HT1080 (cell line): ENCODE results near the gene TMEM256. TPM values are rescaled to one million over a fixed set of nuclear protein-coding genes. Genes with fewer than 3 reads are reported as not detected.
"Not testable (repeated sequence)": the region's sequence is repeated elsewhere in the genome, so short reads cannot be mapped to it uniquely, and the experiment has no call there.

ENCODE experiments used
- DNase-seq: peaks from one replicate; pipeline ENCODE4 v3.0.0-alpha.2; 2015; ENCODE audit warnings: low read depth
- total RNA-seq: library from RNA; depleted of rRNA; stranded (reverse); fragments of >200 nt; shearing (Covaris generic); gene quantifications from 2 replicates; pipeline ENCODE4 v1.2.3, GENCODE V29; 2014

Gene TMEM256
- total RNA-seq, 1 experiment from 2014 or later = 54.1 TPM

DNA sequence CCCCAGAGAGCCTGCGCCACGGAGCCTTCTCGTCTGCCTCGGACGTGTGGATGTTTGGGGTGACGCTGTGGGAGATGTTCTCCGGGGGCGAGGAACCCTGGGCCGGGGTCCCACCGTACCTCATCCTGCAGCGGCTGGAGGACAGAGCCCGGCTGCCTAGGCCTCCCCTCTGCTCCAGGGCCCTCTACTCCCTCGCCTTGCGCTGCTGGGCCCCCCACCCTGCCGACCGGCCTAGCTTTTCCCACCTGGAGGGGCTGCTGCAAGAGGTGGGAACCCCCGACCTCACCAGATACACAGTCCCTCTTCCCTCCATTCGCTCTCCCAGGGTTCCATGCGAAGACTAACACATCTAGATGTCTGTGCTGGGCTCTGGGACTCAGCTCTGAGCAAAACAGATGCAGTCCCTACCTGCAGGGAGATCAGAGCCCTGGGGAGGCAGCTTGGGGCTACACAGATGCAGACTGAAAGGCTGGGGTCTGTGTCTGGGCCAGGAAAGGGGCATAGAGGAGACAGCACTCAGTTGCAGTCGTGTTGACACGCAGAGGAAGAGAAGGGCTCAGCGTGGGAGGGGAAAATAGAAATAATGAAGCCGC, 19.3 kb downstream of the TMEM256 start:
- DNase-seq = no peak

DNA sequence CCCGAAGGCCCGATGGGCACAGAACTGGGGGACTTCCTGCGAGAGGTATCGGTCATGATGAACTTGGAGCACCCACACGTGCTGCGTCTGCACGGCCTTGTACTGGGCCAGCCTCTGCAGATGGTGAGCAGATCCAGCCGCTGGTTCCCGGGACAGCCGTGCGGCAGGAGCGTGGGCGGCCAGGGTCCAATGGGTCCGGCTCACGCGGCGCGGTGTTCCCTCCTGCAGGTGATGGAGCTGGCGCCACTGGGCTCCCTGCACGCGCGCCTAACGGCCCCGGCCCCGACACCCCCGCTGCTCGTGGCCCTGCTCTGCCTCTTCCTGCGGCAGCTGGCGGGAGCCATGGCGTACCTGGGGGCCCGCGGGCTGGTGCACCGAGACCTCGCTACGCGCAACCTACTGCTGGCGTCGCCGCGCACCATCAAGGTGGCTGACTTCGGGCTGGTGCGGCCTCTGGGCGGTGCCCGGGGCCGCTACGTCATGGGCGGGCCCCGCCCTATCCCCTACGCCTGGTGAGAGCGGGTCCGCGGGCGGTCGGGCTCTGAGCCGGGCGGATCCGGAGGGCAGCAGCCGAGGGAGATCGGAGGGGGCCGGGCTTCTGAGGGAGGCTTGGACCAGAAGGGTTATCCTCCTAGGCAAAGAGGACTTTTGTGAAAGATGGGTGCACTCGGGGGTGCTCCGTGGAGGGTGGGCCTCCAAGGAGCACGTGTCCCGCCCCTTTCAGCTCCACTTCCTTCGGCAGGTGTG, 20.0 kb downstream of the TMEM256 start:
- no peak for DNase-seq

DNA sequence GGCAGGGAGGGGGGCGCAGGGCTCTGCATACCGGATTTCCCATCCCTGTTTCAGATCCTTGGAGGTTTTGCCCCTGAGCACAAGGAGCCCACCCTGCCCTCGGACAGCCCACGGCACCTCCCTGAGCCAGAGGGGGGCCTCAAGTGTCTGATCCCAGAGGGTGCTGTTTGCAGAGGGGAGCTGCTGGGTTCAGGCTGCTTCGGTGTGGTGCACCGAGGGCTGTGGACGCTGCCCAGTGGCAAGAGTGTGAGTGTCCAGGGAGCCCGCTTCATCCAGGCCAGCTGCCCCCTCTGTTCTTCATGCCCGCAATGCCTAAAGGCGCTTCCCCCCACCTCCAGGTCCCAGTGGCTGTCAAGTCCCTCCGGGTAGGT, 20.5 kb downstream of the TMEM256 start:
- no peak for DNase-seq

DNA sequence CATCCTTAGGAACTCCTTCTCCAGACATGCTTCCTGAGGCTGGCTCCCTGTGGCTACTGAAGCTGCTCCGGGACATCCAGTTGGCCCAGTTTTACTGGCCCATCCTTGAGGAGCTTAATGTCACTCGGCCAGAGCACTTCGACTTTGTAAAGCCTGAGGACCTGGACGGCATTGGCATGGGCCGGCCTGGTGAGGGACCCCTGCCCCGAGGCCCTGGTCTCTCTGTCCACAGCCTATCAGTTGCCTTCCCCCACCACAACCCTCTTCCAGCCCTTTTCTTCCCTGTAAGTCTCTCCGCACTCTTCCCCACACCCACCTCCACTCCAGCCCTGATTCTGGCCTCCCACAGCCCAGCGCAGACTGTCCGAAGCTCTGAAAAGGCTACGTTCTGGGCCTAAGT, 21.0 kb downstream of the TMEM256 start:
- DNase-seq = no peak

DNA sequence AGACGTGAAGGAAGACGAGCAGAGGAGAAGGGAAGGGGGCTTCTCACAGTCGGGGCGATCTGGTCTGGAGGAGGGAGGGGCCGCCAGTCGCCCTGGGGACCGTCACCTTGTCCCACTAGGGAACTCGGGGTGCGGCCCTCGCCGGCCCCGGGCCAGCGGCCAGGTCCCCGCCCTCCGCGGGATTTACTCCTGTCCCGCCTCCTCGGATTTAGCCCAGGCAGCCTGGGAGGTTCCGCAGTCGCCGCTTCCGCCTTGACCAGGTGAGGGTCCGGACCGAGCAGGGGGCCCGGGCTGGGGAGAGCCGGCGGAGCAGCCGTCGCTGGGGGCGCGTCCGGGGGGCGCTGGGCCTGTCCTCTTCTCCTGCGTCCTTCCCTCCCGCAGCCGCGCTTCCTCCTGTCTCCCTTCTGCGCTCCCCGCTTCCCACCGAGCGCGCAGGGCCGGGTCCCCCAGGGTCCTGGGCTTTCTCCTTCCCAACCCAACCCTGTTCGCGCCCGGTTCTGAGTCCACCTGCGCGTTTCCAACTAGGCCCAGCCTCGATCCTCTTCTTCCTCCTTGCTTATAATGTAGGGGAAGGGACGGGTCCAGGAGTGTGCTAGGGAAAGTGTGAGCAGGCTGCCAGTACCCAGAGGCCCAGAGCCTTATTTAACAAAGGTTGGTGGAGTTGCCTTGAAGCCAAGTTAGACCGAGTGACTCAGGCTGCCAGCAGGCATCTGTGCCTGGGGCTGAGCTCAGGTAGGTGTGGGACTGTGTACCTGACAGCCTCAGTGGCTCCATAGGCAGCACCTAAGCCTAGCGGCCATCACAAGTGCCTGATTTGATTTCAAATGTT, 22.8 kb downstream of the TMEM256 start, which contains the start of gene TNK1:
TNK1 (plus strand) TSS at position 235 of the 829 bp plus-strand sequence. CDS start 1,838 bp downstream, outside the sequence.
- no peak for DNase-seq

DNA sequence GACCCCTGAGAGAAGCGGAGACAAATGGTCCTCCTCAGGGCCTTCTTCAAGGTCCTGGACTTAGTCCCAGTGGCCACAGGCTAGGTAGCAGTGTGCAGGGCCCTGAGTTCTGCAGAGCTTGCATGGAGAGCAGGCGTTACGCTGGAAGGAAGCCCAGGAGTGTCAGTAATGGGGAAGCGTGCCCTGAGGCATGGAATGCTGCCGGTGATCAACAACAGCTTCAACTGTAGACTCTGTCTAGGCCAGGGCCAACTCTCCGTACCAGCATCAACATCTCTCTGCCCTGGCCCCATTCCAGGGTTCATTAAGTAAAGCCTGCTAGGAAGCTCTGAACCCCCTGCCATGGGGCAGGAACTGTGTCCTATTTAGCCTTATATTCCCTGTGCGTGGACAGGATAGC, 23.6 kb downstream of the TMEM256 start:
- no peak for DNase-seq

DNA sequence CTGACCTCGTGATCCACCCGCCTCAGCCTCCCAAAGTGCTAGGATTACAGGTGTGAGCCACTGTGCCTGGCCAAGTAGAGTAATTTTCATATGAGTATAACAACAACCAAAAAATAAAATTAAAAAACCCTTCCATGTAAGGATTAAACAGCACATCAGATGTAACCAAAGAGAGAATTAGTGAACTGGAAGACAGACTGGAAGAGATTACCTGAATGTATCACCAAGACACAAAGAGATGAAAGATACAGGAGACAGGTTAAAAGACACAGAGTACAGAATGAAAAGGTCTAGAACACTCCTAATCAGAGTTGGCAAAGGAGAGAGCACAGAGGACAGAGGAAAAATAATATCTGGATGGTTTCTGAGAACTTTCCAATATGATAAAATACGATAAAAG, 24.8 kb downstream of the TMEM256 start:
- DNase-seq = no peak

DNA sequence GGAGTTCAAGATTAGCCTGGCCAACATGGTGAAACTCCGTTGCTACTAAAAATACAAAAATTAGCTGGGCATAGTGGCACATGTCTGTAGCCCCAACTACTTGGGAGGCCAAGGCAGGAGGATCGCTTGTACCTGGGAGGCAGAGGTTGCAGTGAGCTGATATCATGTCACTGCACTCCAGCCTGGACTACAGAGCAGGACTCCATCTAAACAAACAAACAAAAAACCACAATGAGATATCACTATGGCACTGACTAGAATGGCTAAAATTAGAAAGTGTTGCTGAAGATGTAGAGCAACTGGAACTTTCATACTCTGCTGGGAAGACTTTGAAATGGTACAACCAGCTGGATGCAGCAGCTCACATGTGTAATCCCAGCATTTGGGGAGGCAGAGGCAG, 29.5 kb downstream of the TMEM256 start:
- no peak for DNase-seq

DNA sequence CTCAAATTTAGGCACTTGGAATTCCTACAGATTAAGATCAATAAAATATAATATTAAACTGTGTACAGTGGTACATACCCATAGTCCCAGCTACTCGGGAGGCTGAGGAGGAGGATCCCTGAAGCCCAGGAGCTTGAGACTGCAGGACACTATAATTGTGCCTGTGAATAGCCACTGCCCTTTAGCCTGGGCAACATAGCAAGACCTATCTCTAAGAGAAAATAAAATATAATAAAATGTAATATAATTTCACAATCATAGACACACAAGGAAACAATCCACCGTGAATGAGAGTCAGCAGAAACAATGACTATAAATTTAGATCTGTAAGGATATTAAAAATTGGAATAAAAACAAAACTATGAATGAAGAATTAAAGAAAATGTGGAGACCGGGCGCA, 33.0 kb downstream of the TMEM256 start:
- no peak for DNase-seq

DNA sequence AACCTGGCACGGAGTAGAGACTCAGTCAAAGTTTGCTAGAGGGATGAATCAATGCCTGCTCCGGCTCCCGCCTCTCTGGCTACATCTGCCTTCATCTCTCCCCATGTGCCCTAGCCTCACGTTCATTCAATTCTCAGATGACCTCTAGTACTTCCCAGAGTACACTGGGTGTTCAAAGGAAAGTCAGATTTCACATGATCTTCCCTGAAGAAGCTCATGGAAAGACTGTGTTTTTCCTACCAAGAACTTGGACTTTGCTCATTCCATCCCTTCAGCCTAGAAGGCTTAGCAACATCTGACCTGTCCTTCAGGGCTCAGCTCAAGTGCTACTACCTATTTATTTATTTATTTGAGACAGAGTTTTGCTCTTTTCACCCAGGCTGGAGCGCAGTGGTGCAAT, 34.1 kb downstream of the TMEM256 start:
- no peak for DNase-seq

DNA sequence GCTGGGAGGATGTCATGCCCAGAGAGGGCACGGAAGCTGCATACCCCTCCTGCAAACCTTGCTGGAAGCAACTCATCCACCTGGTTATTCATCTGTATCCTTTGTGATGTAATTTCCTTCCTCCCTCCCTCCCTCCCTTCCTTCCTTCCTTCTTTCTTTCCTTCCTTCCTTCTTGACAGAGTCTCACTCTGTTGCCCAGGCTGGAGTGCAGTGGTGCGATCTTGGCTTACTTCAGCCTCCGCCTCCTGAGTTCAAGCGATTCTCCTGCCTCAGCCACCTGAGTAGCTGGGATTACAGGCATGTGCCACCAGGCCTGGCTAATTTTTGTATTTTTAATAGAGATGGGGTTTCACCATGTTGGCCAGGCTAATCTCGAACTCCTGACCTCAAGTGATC, 35.3 kb downstream of the TMEM256 start:
- not testable (repeated sequence) for DNase-seq

DNA sequence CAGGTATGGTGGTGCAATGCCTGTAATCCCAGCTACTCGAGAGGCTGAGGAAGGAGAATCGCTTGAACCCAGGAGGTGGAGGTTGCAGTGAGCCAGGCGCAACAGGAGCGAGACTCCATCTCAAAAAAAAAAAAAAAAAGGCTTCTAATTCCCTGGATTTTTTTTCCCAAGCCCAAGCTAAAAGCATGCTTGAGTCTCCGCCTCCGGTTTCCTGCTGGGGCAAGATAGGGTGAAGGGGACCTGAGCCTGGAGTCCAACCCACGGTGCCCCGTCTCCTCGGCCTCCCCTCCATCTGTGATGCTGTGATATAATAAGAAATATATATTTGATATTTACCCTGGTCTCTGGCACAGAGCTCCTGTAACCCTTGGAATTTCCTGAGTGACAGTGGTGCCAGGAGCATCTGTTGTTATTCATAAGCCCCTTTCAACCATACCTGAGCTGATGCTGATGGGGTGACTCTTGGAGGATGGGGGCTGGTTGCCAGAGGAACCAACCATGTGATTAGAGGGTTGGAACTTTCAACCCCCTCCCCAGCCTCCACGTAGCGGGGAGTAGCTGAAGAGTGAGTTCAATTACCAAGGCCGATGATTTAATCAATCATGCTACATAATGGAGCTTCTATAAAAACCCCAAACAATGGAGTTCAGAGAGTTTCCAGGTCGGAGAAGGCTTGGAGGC, 35.8 kb downstream of the TMEM256 start:
- no peak for DNase-seq

DNA sequence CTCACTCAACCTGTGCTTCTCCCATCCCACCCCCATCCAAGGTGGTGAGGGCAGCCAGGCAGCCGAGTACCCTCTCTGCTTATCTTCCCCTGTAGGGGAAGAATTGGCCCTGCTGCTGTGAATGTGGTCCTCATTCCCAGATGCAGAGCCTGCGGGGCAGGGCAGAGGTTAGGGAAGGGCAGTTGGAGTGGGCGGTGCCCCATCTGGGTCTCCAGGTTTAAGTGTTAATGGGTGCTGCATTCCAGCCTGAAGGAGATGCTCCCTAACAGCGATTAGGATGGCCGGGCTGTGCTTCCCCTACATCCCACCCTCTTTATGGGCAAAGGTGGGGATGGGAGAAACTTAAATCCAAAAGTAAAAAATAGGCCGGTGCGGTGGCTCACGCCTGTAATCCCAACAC, 36.8 kb downstream of the TMEM256 start:
- no peak for DNase-seq

DNA sequence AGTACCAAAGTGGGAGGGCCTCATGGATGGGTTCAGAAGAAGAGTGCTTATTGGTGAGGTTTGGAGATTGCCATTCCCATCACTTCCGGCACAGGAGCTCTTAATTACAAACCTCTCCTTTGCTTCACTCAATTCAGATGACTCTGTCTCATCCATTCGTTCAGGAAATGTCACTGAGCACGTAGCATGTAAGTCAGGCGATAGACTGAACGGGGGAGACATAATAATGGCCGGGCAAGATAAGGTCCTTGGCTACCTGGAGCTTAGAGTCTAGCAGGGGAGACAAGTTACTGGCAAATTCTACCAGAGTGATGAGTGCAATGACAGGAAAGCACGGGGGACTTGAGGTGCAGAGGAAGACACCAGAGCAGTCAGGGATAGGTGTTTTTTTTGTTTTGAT, 37.9 kb downstream of the TMEM256 start:
- not testable (repeated sequence) for DNase-seq

DNA sequence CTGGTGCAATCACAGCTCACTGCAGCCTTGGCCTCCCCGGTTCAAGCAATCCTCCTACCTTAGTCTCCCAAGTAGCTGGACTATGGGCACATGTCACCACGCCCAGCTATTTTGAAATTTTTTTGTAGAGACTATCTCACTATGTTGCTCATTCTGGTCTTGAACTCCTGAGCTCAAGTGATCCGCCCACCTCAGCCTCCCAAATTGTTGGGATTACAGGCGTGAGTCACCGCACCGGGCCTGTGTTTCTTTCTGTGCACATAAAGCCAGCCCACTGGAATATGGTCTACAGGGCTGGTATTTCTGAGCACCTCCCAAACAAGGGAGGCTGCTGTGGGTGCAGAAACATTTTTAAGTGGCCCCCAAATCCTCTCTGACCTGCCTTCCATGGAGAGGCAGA, 40.6 kb downstream of the TMEM256 start:
- DNase-seq = peak; percentile 51

DNA sequence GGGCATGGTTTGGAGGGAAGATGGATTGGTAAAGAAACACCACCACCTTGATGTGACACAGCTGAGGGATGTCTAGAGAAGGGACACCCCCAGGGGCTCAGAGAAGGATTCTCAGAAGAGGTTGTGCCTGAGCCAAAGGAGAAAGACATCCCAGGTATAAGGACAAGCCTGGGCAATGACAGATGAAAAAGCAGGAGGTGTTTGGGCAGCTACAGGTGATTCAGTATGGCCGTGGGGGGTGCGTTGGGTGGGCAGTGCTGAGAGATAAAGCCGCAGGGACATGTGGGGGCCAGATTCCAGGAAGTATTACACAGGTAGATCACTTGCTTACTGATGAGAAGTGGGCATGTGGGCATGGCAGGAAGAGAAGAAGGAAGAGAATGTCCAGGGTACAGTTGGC, 42.0 kb downstream of the TMEM256 start:
- no peak for DNase-seq

DNA sequence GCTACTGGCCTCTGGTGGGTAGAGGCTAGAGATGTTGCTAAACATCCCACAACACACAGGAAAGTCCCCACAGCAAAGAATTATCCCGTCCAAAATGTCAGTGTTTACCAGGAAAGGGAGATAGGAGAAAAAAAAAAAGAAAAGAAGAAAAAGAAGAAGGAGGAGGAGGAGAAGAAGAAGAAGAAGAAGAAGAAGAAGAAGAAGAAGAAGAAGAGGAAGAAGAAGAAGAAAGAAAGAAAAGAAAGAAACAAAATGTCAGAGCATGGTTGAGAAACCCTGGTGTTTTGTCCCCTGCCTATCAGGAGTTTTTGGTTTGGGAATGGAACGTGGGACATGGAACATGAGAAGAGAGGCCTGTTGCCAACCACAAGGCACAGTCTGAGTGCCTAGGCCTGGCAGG, 46.5 kb downstream of the TMEM256 start:
- DNase-seq = no peak

DNA sequence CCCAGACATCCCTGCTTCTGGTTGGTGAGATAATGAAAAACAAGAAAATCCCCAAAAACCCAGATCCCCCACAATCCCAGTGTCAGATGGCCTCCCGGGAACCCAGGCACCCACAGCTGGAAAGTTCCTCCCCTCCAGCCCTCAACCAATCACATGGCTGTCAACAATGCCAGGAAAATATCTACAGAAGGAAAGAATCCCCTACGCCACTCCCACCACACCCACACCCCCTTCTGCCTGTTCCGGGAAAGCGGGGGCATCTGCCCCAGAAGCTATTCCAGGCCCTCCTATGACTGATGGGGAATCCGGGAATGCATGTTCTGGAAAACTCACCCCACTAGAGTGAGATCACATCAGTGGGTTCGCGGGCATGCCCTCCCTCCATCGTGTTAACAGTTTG, 47.1 kb downstream of the TMEM256 start:
- no peak for DNase-seq

DNA sequence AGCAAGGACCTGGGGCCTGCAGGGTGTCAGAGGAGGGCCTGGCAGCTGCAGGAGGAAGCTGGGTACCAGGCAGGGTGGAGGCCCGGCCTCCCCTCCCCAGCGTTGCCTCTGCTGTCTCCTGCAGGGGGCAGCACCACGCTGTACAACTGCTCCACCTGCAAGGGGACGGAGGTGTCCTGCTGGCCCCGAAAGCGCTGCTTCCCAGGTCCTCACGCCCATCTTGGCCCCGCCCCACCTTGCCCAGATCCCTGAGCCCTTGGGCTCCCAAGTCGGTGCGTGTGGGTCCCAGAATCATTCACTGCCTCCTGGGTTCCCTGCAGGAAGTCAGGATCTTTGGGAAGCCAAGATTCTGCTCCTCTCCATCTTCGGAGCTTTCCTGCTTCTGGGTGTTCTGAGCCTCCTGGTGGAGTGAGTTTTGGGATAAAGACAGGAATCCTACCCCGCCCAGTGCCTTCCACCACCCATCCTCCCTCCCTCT, 47.8 kb downstream of the TMEM256 start:
- DNase-seq = peak; percentile 75

DNA sequence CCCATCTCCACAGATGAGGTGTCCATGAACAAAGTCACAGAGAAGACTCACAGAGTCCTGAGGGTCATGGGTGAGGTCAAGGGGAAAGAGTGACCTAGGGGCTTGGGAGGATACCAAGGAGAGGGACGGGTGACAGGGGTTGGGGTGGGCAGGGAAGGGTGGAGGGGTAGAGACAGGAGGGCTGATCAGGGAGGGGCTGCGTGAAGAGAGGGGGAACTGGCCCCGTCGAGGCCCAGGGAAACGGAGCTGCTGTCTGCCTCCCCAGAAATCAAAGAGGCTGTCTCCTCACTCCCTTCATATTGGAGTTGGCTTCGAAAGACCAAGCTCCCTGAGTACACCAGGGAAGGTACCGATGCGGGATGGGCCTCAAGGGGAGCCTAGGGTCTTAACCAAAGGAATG, 48.3 kb downstream of the TMEM256 start:
- DNase-seq = no peak

DNA sequence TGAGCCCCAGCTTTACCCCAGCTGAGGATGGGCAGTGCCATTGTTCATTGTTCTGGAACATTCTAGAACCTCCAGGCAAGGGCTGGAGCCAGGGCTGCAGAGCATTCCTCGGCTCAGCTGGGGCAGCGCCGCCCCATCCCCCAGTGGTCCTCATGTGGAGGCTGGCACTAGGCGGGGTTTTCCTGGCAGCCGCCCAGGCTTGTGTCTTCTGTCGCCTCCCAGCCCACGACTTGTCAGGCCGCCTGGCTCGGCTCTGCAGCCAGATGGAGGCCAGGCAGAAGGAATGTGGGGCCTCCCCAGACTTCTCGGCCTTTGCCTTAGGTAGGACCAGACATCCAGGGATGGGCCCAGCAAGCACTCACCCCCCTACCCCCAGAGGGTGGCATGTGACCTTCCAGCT, 48.8 kb downstream of the TMEM256 start, which contains the start of gene TMEM95:
TMEM95 (plus strand) TSS at position 104 of the 400 bp plus-strand sequence; CDS start at position 153, 49 bp downstream.
- no peak for DNase-seq
